Spleen (tissue), 11 donors: Measurements from ENCODE around the gene RHOJ. TPM values are rescaled to one million over a fixed set of nuclear protein-coding genes. Genes with fewer than 3 reads are reported as not detected.

Experiments used
- DNase-seq: peaks from one replicate; pipeline ENCODE4 v3.0.0-alpha.2; 2020
- H3K27ac ChIP-seq, 8 donors: fragments of 200-600 bp; sonication (generic) in 7 of 8; 1 replicate in 4 of 8; 2 replicates in 4 of 8; pipeline versions ENCODE4 v1.5.0 to v1.8.0; 2016 to 2021; ENCODE audit warnings: inconsistent platforms in 4 of 8, mild to moderate bottlenecking in 4 of 8, moderate library complexity in 1 of 8
- H3K27me3 ChIP-seq, 7 donors: fragments of 200-600 bp; sonication (generic) in 6 of 7; replicated peaks in 1 of 7; 1 replicate in 4 of 7; 2 replicates in 3 of 7; pipeline versions ENCODE4 v1.5.0 to v1.8.0; 2016 to 2021; ENCODE audit warnings: inconsistent platforms in 3 of 7, mild to moderate bottlenecking in 1 of 7
- H3K36me3 ChIP-seq, 6 donors: fragments of 200-600 bp; sonication (generic) in 5 of 6; 1 replicate in 4 of 6; 2 replicates in 2 of 6; pipeline versions ENCODE4 v1.5.0 to v1.8.0; 2016 to 2021; ENCODE audit warnings: inconsistent platforms in 2 of 6
- H3K4me1 ChIP-seq, 6 donors: fragments of 200-600 bp; sonication (generic) in 5 of 6; 1 replicate in 3 of 6; 2 replicates in 3 of 6; pipeline versions ENCODE4 v1.5.0 to v1.8.0; 2016 to 2021; ENCODE audit warnings: inconsistent platforms in 3 of 6
- H3K4me3 ChIP-seq, 8 donors: fragments of 200-600 bp; sonication (generic) in 7 of 8; 1 replicate in 4 of 8; 2 replicates in 4 of 8; pipeline versions ENCODE4 v1.5.0 to v1.8.0; 2016 to 2021; ENCODE audit warnings: inconsistent platforms in 4 of 8, mild to moderate bottlenecking in 4 of 8, moderate library complexity in 2 of 8
- H3K9me3 ChIP-seq, 8 donors: fragments of 200-600 bp; sonication (generic) in 7 of 8; 1 replicate in 4 of 8; 2 replicates in 4 of 8; pipeline versions ENCODE4 v1.5.0 to v1.8.0; 2016 to 2021; ENCODE audit warnings: inconsistent platforms in 4 of 8
- CTCF ChIP-seq, 11 experiments: fragments of 200-600 bp in 7 of 11; fragments of 450-650 bp in 4 of 11; sonication (generic) in 4 of 11; IDR thresholded peaks in 8 of 11; conservative IDR thresholded peaks in 3 of 11; 1 replicate in 7 of 11; 2 replicates in 4 of 11; pipeline versions ENCODE4 v1.4.0 to v1.8.0; 2016 to 2021; ENCODE audit warnings: antibody characterized with exemption in 11 of 11, inconsistent platforms in 4 of 11, mild to moderate bottlenecking in 1 of 11
- POLR2A ChIP-seq, 3 donors: fragments of 450-650 bp; IDR thresholded peaks; one replicate each; pipeline ENCODE4 v1.5.1; 2017; ENCODE audit warnings: antibody characterized with exemption in 3 of 3, mild to moderate bottlenecking in 1 of 3
- POLR2AphosphoS5 ChIP-seq, 3 donors: sonication (generic); formaldehyde crosslinking; IDR thresholded peaks; one replicate each; pipeline ENCODE4 v1.5.1; 2017; ENCODE audit warnings: antibody characterized with exemption in 3 of 3
- WGBS, 5 donors: extraction: QIAGEN DNeasy Blood & Tissue Kit in 3 of 5; methylation state at CpG; one replicate each; pipeline versions ENCODE4 v1.1.5 to v1.1.7; 2013 to 2018; 5-methylcytosine and 5-hydroxymethylcytosine counted together
- intact Hi-C: fragments of 100-400 bp; cut with DNase I; formaldehyde crosslinking; loops from one replicate; pipeline ENCODE4 v1.15.0; 2023; ENCODE audit warnings: low total_unique reads
- polyA plus RNA-seq, 3 donors: library from polyadenylated mRNA; stranded (reverse); fragments of 200-250 nt; gene quantifications; one replicate each; pipeline ENCODE4 v1.2.1, GENCODE V29; 2013
- total RNA-seq, 7 donors: library from RNA; depleted of rRNA in 3 of 7; stranded (reverse); fragments of >200 nt in 3 of 7; fragmentation: NEBNext Ultra II Directional in 4 of 7; extraction: Animal tissue kit (Norgen Biotek cat#: 25700) in 4 of 7; gene quantifications; one replicate each; pipeline versions ENCODE4 v1.1.0 to v1.2.1, GENCODE V29; 2016 to 2021
- donor health status: healthy with polysubstance abuse.
- donor health status: DM: no; HTN: no; CAD: no; lungs with moderate emphysema.
- donor health status: DM: no; HTN: no; CAD: no.
- donor health status: Bipolar disorder and iron deficiency.
- donor health status: healthy.
- donor health status: DM: no; HTN: no; CAD: no.
- donor health status: DM: yes; HTN: yes; CAD: no.

Gene RHOJ
- total and polyA plus RNA-seq, 10 donors = 5.5 to 26.3 (median 14.9) TPM

GRCh38 chr14:63223596-63223995 is 19.4 kb downstream of the RHOJ start:
- H3K36me3 ChIP-seq = no peaks in the 10 kb centered on the region
- no peak for DNase-seq
- intact Hi-C loops = no loop called here
- H3K4me3 ChIP-seq = no peak overlapping the region
- H3K27ac ChIP-seq = no peak overlapping the region
- TF ChIP-seq POLR2AphosphoS5 (IDR thresholded peaks at IDR 0.05) = no peak
- TF ChIP-seq POLR2A (IDR thresholded peaks at IDR 0.05) = no peak
- no peak for TF ChIP-seq CTCF (IDR thresholded peaks at IDR 0.05 in 8 of 11, conservative IDR thresholded peaks at IDR 0.05 in 3 of 11)
- no peaks in the 10 kb centered on the region for H3K9me3 ChIP-seq
- 78 to 82% (median 80%) methylated on average over 3 of the region's 3 CpGs for whole genome bisulfite sequencing, 5 donors
- no peaks in the 10 kb centered on the region for H3K27me3 ChIP-seq
- no peaks in the 10 kb centered on the region for H3K4me1 ChIP-seq

- intact Hi-C loops = no loop called here
- Histone ChIP-seq H3K9me3 (peaks cover 0 to 3% (median 0%) of the 10 kb centered on the region in 8 donors), H3K4me1 (no peaks in the 10 kb centered on the region), H3K27me3 (no peaks in the 10 kb centered on the region), H3K4me3 (no peak overlapping the region), H3K27ac (no peak overlapping the region), H3K36me3 (no peaks in the 10 kb centered on the region)
- TF ChIP-seq POLR2AphosphoS5 (IDR thresholded peaks at IDR 0.05) (no peak), POLR2A (IDR thresholded peaks at IDR 0.05) (no peak), CTCF (IDR thresholded peaks at IDR 0.05 in 8 of 11, conservative IDR thresholded peaks at IDR 0.05 in 3 of 11) (no peak)
- 69 to 78% (median 76%) methylated on average over 4 of the region's 4 CpGs for WGBS, 5 donors
- DNase-seq = no peak
These were observed 20.0 kb downstream of the RHOJ start for GRCh38 chr14:63224196-63224595.

GRCh38 chr14:63228217-63228616 is 24.0 kb downstream of the RHOJ start:
- Histone ChIP-seq H3K27ac (no peak overlapping the region), H3K4me1 (no peaks in the 10 kb centered on the region), H3K9me3 (peaks cover 0 to 9% (median 0%) of the 10 kb centered on the region in 8 donors), H3K27me3 (no peaks in the 10 kb centered on the region), H3K36me3 (no peaks in the 10 kb centered on the region), H3K4me3 (no peak overlapping the region)
- intact Hi-C loops = no loop called here
- DNase-seq = no peak
- WGBS, 5 donors = 81 to 92% (median 85%) methylated on average over 2 of the region's 2 CpGs
- no peak for TF ChIP-seq POLR2A (IDR thresholded peaks at IDR 0.05)
- no peak for TF ChIP-seq POLR2AphosphoS5 (IDR thresholded peaks at IDR 0.05)
- TF ChIP-seq CTCF (IDR thresholded peaks at IDR 0.05 in 8 of 11, conservative IDR thresholded peaks at IDR 0.05 in 3 of 11) = no peak

- WGBS, 5 donors = 70 to 84% (median 78%) methylated on average over 5 of the region's 5 CpGs
- intact Hi-C loops = no loop called here
These were observed 25.3 kb downstream of the RHOJ start for GRCh38 chr14:63229330-63230059.

More at GRCh38 chr14:63229330-63230059, 25.3 kb downstream of the RHOJ start:
- H3K36me3 ChIP-seq = no peaks in the 10 kb centered on the region
- TF ChIP-seq POLR2AphosphoS5 (IDR thresholded peaks at IDR 0.05) (no peak), POLR2A (IDR thresholded peaks at IDR 0.05) (no peak), CTCF (IDR thresholded peaks at IDR 0.05 in 8 of 11, conservative IDR thresholded peaks at IDR 0.05 in 3 of 11) (no peak)
- DNase-seq = no peak
- H3K4me1 ChIP-seq = no peaks in the 10 kb centered on the region
- no peak overlapping the region for H3K27ac ChIP-seq
- H3K9me3 ChIP-seq = peaks cover 0 to 9% (median 0%) of the 10 kb centered on the region in 8 donors
- no peak overlapping the region for H3K4me3 ChIP-seq
- no peaks in the 10 kb centered on the region for H3K27me3 ChIP-seq
